ENCODE data around the gene LRP1-AS.

LRP1-AS gene

DNA sequence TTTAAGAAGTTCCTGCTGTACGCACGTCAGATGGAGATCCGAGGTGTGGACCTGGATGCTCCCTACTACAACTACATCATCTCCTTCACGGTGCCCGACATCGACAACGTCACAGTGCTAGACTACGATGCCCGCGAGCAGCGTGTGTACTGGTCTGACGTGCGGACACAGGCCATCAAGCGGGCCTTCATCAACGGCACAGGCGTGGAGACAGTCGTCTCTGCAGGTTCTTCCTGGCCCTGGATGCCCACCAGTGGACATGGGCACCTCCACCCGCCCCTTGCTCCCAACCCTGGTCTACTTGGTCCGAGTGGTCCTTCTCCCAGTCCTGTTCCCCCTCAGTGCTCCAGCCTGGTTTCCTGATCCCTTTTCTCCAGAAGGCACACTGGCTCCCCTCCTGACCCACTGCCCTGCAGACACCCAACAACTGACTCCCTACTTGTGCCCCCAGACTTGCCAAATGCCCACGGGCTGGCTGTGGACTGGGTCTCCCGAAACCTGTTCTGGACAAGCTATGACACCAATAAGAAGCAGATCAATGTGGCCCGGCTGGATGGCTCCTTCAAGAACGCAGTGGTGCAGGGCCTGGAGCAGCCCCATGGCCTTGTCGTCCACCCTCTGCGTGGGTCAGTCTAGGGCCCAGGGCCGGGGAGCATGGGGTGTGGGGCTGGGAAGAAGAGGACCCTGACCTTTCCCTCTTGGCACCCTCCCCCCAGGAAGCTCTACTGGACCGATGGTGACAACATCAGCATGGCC, 32.1 kb upstream of the LRP1-AS start:
- no peak for DNase-seq

DNA sequence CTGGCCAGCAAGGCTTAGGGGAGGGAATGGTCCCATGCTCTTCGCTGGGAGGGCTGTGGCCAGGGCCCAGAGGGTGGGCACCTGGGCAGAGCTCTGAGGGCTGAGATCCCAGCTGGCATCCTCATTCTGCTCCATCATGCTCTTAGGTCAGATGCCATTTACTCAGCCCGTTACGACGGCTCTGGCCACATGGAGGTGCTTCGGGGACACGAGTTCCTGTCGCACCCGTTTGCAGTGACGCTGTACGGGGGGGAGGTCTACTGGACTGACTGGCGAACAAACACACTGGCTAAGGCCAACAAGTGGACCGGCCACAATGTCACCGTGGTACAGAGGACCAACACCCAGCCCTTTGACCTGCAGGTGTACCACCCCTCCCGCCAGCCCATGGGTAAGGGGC, 30.8 kb upstream of the LRP1-AS start:
- DNase-seq: no peak

DNA sequence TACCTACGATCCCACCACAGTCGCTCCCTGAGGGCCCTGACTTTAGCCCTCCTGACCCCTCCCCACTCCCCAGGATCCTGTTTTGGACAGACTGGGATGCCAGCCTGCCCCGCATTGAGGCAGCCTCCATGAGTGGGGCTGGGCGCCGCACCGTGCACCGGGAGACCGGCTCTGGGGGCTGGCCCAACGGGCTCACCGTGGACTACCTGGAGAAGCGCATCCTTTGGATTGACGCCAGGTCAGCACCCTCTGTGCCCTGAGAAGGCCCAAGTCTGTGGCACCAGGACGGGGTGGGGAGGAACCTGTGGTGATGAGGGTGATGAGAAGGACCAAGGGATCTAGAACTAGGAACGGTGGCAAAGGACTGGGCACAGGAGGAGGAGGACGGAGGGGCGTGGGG, 29.9 kb upstream of the LRP1-AS start:
- no peak for DNase-seq

DNA sequence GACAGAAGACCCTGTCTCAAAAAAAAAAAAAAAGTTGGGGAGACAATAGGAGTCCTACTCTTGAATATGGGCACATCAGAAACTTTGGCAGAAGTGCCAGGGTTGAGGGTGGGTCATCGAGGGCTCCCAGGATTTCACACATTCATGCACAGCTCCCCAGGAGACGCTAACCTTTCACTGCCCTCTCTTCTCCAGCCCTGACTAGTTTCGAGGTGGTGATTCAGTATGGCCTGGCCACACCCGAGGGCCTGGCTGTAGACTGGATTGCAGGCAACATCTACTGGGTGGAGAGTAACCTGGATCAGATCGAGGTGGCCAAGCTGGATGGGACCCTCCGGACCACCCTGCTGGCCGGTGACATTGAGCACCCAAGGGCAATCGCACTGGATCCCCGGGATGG, 29.4 kb upstream of the LRP1-AS start:
- no peak for DNase-seq

DNA sequence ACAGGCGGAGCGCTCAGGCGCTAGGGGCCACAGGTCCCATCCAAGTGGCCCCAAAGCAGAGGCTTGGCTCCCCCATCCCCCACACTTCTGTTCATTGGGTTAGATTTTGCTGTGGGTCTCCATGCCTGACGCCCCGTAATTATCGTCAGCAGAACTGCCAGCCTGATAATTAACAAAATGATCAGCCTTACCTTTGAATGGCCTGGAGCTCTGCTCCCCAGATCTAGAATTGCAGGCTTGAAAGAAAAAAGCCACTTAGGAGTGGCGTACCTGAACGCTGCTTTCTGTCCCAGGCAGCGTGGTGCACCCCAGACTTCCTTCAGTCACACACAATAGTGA, 28.7 kb upstream of the LRP1-AS start:
- DNase-seq: no peak

DNA sequence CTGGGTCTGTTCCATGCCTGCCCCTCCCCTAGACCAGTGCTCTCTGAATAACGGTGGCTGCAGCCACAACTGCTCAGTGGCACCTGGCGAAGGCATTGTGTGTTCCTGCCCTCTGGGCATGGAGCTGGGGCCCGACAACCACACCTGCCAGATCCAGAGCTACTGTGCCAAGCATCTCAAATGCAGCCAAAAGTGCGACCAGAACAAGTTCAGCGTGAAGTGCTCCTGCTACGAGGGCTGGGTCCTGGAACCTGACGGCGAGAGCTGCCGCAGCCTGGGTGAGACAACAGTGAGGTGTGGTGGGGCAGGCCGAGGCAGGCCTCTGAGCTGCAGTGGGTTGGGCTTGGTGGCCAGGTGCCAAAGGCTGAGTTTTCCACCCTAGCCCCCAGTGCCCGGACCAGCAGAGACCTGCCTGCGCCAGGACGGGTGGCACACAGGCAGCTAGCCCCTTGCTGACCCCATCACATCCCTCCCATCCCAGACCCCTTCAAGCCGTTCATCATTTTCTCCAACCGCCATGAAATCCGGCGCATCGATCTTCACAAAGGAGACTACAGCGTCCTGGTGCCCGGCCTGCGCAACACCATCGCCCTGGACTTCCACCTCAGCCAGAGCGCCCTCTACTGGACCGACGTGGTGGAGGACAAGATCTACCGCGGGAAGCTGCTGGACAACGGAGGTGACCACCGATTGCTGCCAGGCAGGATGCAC, 28.2 kb upstream of the LRP1-AS start:
- DNase-seq: peak; percentile 60

DNA sequence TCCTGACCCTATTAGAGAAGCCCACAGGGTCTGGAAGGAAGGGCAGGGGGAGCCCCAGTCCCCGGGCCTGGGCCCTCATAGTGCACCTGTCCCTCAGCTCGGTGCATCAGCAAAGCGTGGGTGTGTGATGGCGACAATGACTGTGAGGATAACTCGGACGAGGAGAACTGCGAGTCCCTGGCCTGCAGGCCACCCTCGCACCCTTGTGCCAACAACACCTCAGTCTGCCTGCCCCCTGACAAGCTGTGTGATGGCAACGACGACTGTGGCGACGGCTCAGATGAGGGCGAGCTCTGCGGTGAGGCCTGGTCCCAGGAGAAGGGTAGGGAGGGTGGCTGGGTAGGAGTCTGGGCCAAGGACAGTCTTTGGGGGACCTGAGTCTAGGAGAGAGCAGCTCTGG, 26.3 kb upstream of the LRP1-AS start:
- no peak for DNase-seq

DNA sequence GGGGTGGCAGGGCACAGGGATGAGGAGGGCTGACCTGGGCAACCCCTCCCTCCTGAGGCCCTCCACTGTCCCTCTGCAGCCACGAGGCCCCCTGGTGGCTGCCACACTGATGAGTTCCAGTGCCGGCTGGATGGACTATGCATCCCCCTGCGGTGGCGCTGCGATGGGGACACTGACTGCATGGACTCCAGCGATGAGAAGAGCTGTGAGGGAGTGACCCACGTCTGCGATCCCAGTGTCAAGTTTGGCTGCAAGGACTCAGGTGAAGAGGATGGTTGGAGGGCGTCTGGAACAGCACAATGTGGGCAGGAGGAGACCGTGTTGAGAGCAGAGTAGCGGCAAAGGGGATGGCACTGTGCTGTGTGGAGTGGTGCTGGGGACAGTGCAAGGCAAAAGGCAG, 25.7 kb upstream of the LRP1-AS start:
- peak; percentile 23 for DNase-seq

DNA sequence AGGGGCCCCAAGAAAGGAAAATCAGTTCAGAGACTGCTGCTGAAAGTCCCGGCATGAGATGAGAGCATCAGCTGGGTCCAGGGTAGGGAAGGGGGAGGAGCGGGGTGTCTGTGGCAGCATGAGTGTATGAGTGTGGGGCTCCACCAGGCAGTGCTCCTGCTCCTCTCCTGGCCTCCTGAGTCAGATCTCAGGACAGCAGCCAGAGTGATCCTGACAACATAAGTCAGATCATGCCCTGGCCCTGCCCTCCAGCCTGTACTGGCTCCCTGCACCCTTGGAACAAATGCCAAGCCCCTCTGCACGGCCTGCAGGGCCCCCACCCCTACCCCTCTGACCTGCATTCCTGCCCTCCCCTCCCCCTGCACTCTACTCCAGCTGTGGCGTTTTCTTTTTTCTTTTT, 24.2 kb upstream of the LRP1-AS start:
- DNase-seq: peak; percentile 60

DNA sequence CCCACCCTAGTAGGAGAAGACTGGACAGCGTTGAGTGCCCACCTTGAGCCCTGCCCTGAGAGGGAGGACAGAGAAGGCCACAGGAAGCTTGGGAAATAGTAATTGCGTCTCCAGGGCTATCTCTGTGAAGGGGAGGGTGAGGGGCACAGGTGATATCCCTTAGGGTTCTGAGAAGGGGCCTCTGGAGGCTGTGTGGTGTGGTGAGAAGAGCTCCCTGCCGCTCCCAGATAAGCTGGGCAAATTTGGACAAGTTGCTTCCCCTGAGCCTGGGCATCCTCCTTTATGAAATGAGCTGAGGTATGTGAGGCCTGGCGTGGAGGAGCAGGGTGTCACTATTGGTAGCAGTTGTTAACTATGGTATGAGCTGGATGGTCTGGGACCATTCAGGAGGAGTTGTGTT, 23.5 kb upstream of the LRP1-AS start:
- DNase-seq: no peak

DNA sequence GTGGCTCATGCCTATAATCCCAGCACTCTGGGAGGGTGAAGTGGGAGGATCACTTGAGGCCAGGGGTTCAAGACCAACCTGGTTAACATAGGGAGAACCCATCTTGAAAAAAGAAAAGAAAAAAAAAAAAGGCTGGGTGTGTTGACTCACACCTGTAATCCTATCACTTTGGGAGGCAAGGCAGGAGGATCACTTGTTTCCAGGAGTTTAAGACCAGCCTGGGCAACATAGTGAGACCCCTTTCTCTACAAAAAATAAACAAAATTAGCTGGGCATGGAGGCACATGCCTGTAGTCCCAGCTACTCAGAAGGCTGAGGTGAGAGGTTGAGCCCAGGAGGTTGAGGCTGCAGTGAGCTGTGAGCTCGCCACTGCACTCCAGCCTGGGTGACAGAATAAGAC, 23.0 kb upstream of the LRP1-AS start:
- DNase-seq: no peak

DNA sequence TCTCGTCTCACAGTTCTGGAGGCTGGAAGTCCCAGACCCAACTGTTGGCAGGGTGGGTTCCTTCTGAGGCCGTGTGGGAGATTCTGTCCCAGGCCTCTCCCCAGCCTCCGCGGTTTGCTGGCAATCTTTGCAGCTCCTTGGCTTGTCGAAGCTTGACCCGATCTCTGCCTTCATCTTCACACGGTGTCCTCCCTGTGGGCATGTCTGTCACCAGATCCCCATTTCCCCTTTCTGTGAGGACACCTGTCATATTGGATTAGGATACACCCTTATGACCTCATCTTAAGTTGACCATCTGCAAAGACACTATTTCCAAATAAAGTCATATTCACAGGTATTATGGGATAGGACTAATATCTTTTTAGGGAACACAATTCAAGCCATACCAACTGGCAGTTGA, 22.6 kb upstream of the LRP1-AS start:
- no peak for DNase-seq

DNA sequence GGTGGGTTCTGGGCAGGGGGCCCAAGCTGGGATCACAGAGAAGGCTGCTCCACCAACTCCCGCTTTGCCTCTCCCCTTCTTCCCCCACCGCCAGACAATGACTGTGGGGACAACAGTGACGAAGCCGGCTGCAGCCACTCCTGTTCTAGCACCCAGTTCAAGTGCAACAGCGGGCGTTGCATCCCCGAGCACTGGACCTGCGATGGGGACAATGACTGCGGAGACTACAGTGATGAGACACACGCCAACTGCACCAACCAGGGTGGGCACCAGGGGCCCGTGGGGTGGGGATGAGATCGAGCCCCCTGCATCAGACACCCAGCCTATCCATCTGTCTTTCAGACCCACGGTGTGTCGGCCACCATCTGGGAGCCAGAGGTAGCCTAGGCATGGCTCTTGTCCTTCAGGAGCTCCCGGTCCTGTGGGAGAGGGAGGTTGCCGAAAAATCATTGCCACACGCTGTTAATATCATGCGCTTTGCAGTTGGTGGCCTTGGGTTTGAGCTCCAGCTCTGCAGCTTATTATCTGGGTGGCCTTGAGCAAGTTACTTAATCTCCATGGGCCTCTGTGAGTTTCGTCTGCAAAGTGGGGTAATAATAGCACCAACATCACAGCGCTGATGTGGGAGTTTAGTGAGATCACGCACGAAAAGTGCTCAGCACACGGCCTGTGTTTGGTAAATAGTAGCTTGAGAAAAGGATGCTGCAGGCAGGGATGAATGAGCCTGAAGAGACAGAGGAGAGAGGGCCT, 21.8 kb upstream of the LRP1-AS start:
- no peak for DNase-seq

DNA sequence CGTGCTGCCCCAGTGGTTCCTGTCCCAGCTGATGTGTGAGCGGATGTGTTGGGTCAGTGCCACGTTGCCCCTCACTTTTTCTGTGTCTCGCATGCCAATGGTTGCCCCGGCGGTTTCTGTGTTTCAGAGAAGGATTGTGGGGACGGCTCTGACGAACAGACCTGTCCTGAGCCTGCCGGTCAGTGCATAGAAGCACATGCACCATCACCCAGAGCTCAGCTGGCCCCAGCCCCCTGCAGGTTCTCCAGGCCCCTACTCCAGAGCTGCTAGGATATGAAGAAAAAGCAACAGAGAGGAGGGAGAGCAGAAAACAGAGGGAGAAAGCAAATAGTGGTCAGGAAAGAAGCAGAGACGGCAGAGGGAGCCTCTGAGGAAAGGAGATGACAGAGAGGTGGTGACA, 20.6 kb upstream of the LRP1-AS start:
- no peak for DNase-seq

DNA sequence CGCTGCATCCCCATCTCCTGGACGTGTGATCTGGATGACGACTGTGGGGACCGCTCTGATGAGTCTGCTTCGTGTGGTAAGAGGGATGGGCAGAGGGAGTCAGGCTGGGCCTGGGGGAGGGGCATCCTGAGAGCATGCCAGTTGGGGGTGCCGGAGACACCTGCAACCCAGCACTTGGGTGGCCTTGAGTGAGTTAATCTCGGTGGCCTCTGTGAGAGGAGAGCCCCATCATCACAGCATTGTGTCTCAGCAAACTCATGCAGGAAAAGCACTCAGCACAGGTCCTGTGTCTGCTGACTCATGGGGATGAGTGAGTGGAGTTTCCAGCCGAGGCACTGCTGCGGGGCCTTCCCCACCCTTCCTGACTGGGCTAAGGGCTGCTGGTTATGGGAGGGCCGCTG, 19.6 kb upstream of the LRP1-AS start:
- peak; percentile 76 for DNase-seq

DNA sequence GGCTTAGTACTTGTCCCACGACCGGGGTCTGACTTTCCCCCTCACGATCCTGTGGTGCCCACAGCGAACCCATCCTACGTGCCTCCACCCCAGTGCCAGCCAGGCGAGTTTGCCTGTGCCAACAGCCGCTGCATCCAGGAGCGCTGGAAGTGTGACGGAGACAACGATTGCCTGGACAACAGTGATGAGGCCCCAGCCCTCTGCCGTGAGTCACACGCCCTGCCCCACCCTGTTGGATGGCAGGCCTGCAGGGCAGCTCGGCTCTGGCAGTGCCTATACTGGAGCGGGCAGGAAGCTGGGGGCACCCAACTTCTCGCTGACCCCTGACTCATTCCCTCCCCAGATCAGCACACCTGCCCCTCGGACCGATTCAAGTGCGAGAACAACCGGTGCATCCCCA, 18.3 kb upstream of the LRP1-AS start:
- DNase-seq: no peak

DNA sequence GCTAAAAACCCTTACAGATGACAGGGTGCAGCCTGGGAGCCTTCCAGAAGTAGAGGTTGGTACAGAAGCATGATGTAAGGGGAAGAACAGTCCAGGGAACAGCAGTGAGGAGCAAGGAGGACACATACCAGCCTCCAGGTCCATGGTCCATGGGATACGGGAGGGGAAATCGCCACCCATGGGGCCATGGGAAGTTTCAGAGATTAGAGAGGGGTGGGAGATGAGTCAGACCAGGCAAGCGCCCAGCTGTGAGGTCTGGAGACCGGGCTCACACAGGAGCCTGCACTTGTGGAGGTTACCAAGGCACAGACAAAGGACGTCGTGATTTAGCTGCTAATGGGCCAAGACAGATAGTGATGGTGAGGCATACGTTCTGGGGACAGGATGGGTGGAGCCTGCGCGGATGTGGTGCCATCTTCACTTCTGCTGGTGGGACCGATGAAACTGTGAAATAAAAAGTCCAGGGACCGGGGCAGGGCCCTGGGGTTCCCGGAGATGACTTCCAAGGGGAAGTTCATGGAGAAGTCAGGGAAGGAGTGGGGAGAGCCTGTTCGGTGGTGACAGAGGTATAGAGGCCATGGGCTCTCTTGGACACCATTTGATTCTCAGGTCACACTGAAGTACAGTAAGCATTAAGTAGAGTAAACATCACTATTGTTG, 17.7 kb upstream of the LRP1-AS start:
- no peak for DNase-seq

DNA sequence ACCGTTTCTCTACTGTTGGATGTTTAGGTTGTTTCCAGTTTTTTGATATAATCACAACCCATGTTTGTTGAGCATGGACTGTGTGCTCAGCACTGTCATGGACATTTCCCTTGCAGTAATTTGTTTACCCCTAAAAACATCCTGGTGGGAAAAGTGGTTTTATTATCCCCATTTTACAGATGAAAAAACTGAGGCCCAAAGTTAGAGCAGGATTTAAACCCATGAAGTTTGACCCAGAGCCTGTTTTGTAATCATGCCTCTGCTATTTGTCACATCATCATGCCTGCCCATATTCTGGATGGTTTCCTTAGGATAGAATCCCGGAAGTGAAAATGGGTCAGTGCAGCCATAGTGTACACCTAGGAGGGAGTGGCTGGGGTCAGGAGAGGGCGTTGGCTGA, 17.0 kb upstream of the LRP1-AS start:
- DNase-seq: no peak

DNA sequence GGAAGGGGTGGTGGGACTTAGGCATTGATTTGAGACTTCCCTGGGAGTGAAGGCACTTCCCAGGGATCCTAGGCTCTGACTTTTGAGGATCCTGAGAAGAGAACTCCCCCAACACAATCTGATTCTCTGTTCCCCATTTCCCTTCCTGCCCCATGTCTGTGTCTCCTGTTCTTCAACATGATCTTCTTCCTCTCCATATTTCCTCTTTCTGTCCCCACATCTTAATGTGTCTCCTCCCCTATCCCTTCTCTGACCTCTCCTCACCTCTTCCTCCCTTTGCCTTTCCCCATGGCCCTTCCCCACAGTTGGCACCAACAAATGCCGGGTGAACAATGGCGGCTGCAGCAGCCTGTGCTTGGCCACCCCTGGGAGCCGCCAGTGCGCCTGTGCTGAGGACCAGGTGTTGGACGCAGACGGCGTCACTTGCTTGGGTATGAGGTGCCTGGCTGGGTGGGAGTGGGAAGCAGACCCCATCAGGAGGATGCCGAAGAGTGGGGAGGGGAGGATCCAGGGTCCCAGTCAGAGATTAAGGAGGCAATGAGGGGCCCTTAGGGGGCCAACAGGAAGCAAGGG, 15.2 kb upstream of the LRP1-AS start:
- no peak for DNase-seq

DNA sequence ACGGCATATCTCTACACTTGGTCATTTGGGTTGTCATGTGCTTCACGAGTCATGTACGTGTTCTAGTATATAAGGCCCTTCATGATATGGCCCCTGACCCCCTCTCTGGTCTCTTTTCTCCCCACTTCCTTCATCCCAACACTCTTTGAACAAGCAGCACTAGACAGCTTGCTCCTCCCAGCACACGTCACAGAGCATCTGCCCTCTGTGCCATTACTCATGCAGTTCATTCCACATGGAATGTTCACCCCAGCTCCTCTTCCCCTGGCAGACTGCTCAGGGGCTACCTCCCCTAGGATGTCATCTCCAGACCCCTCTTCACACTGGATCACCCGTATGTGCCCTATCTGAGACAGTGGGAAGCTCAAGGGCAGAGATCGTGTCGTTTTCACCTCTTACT, 14.1 kb upstream of the LRP1-AS start:
- peak; percentile 56 for DNase-seq

DNA sequence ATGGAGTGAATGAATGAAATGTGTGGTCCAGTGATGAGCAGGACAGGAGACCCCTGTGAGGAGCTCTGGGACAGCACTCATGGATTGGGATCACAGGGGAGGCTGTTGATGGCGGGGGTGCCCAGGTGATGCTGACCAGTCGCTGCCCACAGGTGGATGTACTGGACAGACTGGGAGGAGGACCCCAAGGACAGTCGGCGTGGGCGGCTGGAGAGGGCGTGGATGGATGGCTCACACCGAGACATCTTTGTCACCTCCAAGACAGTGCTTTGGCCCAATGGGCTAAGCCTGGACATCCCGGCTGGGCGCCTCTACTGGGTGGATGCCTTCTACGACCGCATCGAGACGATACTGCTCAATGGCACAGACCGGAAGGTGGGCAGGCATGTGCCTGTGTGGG, 13.3 kb upstream of the LRP1-AS start:
- DNase-seq: no peak

DNA sequence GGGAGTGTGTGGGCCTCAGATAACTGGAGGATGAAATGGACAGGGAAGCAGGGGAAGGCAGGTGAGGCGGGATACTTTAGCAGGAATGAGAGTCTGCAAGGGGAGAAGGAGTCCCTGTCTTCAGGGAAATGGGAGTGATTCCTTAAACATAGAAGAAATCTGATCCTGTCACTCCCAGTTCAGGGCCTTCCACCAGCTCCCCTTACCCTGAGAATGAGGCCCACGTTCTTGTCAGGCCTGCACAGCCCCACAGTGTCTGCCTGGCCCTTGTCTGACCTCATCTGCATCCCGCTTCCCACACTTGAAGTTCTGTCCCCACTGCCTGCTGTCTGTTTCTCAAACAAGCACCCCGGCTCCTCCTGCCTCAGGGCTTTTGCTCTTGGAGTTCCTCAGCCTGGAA, 12.6 kb upstream of the LRP1-AS start:
- no peak for DNase-seq

DNA sequence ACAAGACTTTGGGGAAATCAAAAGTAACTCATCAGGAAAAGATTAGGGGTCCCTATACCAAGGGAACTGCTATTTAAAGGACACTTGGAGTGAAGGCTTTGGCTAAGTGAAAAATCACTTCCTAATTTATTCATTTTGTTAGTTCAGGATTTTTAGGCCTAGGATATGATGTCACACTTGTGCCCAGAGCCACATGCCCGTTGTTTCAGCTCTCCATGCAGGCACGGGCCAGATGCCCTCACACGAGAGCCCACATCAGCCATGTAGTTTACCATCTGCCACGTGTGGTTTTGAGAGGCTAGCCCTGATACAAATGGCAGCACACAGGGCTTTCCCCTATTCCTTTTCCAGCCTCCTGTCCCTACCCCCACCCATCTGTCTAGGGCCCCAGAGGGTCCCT, 11.9 kb upstream of the LRP1-AS start:
- DNase-seq: no peak
